ENCODE measurements around the gene ZNF813.

DNA sequence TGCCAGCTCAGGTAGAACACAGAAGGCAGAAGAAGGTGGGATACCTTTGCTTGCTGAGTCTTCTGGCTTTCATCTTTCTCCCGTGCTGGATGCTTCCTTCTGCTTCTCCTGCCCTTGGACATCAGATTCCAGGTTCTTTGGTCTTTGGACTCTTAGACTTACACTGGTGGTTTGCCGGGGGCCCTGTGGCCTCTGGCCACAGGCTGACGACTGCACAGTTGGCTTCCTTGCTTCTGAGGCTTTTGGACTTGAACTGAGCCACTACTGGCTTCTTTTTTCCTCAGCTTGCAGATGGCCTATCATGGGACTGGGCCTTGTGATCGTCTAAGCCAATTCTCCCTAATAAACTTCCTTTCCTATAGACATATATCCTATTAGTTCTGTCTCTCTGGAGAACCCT is 50.6 kb downstream of the ZNF813 start:
- TF ChIP-seq, protein P1, sequence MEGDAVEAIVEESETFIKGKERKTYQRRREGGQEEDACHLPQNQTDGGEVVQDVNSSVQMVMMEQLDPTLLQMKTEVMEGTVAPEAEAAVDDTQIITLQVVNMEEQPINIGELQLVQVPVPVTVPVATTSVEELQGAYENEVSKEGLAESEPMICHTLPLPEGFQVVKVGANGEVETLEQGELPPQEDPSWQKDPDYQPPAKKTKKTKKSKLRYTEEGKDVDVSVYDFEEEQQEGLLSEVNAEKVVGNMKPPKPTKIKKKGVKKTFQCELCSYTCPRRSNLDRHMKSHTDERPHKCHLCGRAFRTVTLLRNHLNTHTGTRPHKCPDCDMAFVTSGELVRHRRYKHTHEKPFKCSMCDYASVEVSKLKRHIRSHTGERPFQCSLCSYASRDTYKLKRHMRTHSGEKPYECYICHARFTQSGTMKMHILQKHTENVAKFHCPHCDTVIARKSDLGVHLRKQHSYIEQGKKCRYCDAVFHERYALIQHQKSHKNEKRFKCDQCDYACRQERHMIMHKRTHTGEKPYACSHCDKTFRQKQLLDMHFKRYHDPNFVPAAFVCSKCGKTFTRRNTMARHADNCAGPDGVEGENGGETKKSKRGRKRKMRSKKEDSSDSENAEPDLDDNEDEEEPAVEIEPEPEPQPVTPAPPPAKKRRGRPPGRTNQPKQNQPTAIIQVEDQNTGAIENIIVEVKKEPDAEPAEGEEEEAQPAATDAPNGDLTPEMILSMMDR (IDR thresholded peaks at IDR 0.05; ENCODE audit: low read length), result no peak
- TF ChIP-seq EZH2 (optimal IDR thresholded peaks at IDR 0.05; ENCODE audit: low read depth, low read length) (no peak), EZH2phosphoT487 (IDR thresholded peaks at IDR 0.05; ENCODE audit: low read length) (no peak)

Data from MM.1S (cell line).